Measurements from ENCODE around the gene KIAA1614. TPM values are rescaled to one million over a fixed set of nuclear protein-coding genes. Genes with fewer than 3 reads are reported as not detected.

Gene KIAA1614
- total RNA-seq, 2 experiments from 2014 or later: 0.06 to 0.80 TPM

GRCh38 chr1:180916012-180916770 lies 3.5 kb downstream of the KIAA1614 start:
- H3K79me2 ChIP-seq (ENCODE audit: insufficient read depth, low read depth, low read length): no peaks in the 10 kb centered on the region
- TF ChIP-seq, protein P1, sequence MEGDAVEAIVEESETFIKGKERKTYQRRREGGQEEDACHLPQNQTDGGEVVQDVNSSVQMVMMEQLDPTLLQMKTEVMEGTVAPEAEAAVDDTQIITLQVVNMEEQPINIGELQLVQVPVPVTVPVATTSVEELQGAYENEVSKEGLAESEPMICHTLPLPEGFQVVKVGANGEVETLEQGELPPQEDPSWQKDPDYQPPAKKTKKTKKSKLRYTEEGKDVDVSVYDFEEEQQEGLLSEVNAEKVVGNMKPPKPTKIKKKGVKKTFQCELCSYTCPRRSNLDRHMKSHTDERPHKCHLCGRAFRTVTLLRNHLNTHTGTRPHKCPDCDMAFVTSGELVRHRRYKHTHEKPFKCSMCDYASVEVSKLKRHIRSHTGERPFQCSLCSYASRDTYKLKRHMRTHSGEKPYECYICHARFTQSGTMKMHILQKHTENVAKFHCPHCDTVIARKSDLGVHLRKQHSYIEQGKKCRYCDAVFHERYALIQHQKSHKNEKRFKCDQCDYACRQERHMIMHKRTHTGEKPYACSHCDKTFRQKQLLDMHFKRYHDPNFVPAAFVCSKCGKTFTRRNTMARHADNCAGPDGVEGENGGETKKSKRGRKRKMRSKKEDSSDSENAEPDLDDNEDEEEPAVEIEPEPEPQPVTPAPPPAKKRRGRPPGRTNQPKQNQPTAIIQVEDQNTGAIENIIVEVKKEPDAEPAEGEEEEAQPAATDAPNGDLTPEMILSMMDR (conservative IDR thresholded peaks at IDR 0.05; ENCODE audit: low read length): no peak
- TF ChIP-seq EZH2phosphoT487 (IDR thresholded peaks at IDR 0.05; ENCODE audit: borderline replicate concordance, low read depth, low read length): no peak
- H4K20me1 ChIP-seq (ENCODE audit: insufficient read depth, low read length): no peaks in the 10 kb centered on the region
- no peak overlapping the region for H3K4me2 ChIP-seq (ENCODE audit: low read length)
- H3K9me2 ChIP-seq (ENCODE audit: insufficient read depth, low read length): no peaks in the 10 kb centered on the region
- no peak overlapping the region for H3K27ac ChIP-seq (ENCODE audit: low read depth, low read length, poor library complexity, severe bottlenecking)
- no peaks in the 10 kb centered on the region for H3K36me3 ChIP-seq (ENCODE audit: insufficient read depth, low read length)
- no peaks in the 10 kb centered on the region for H3K4me1 ChIP-seq (ENCODE audit: insufficient read depth, low read length, poor library complexity, severe bottlenecking)
- DNase-seq (ENCODE audit: low spot score): no peak
- H2AFZ ChIP-seq (ENCODE audit: low read length): no peak overlapping the region
- no peak overlapping the region for H3K4me3 ChIP-seq (ENCODE audit: low read depth, low read length, poor library complexity, severe bottlenecking)
- intact Hi-C loops (cut with micrococcal nuclease; ENCODE audit: unreplicated experiment): no loop called here
- ChIA-PET POLR2A (no interaction called here), CTCF (ENCODE audit: unreplicated experiment) (no interaction called here)
- BruUV-seq (replicated peaks): no TSS peak
- H3K9me3 ChIP-seq (ENCODE audit: low read length): no peaks in the 10 kb centered on the region

- no peak for TF ChIP-seq EZH2phosphoT487 (IDR thresholded peaks at IDR 0.05; ENCODE audit: borderline replicate concordance, low read depth, low read length)
- TF ChIP-seq, protein P1 (conservative IDR thresholded peaks at IDR 0.05; ENCODE audit: low read length): no peak
- no peak overlapping the region for H3K27ac ChIP-seq (ENCODE audit: low read depth, low read length, poor library complexity, severe bottlenecking)
- no peaks in the 10 kb centered on the region for H3K4me1 ChIP-seq (ENCODE audit: insufficient read depth, low read length, poor library complexity, severe bottlenecking)
- H4K20me1 ChIP-seq (ENCODE audit: insufficient read depth, low read length): no peaks in the 10 kb centered on the region
- no peak overlapping the region for H3K4me2 ChIP-seq (ENCODE audit: low read length)
- H3K4me3 ChIP-seq (ENCODE audit: low read depth, low read length, poor library complexity, severe bottlenecking): no peak overlapping the region
- BruUV-seq (replicated peaks): no TSS peak
- CTCF ChIA-PET (ENCODE audit: unreplicated experiment): no interaction called here
- H3K79me2 ChIP-seq (ENCODE audit: insufficient read depth, low read depth, low read length): no peaks in the 10 kb centered on the region
- H3K9me3 ChIP-seq (ENCODE audit: low read length): no peaks in the 10 kb centered on the region
- H3K36me3 ChIP-seq (ENCODE audit: insufficient read depth, low read length): no peaks in the 10 kb centered on the region
- no peaks in the 10 kb centered on the region for H3K9me2 ChIP-seq (ENCODE audit: insufficient read depth, low read length)
- no peak overlapping the region for H2AFZ ChIP-seq (ENCODE audit: low read length)
- intact Hi-C loops (cut with micrococcal nuclease; ENCODE audit: unreplicated experiment): no loop called here
- POLR2A ChIA-PET: no interaction called here
- no peak for DNase-seq (ENCODE audit: low spot score)
Observed at GRCh38 chr1:180916771-180917170, 4.1 kb downstream of the KIAA1614 start.

DNA sequence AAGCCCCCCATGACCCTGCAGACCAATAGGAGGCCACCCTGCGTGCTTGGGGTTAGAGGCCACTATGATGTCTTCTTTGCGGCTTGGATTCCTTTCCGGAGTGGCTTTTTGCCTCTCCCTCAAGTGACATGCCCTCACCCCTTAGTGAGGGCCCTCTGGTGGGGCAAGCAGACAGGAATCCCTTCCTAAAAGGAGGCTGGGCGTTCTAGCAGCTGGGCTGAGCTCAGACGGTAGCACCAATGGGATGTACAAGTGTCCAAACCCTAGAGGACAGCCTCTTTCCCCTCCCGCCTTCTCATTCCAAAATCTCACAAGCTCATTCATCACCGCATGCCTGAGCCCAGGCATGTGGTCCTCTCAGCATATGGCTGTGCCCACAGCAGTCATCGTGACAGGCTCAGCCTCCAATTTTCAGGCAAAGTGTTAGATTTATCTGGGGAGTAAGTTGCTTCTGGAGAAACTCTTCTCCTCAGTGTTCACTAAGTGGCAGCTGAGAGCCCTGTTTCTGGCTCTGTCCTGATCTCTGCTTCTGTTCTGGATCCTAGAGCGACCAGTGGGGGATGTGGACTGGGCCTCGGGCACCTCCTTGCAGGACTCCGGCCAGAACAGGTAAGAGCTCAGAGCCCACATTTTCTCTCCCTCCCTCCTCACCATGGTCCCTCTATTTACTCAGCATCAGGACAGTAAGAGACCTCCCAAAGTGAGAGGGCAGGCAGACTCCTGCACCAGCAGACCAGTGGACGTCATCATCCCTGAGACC lies 4.8 kb downstream of the KIAA1614 start:
- ChIA-PET CTCF (ENCODE audit: unreplicated experiment) (no interaction called here), POLR2A (interaction anchor here (1.1 kb wide), 1 partner anchor 14 kb away, joined by 3 read pairs; no protein-coding TSS in a partner anchor)
- no peaks in the 10 kb centered on the region for H3K9me3 ChIP-seq (ENCODE audit: low read length)
- no peaks in the 10 kb centered on the region for H4K20me1 ChIP-seq (ENCODE audit: insufficient read depth, low read length)
- no peak overlapping the region for H3K27ac ChIP-seq (ENCODE audit: low read depth, low read length, poor library complexity, severe bottlenecking)
- no TSS peak for BruUV-seq (replicated peaks)
- H3K4me1 ChIP-seq (ENCODE audit: insufficient read depth, low read length, poor library complexity, severe bottlenecking): no peaks in the 10 kb centered on the region
- no peak overlapping the region for H3K4me3 ChIP-seq (ENCODE audit: low read depth, low read length, poor library complexity, severe bottlenecking)
- no peak overlapping the region for H3K4me2 ChIP-seq (ENCODE audit: low read length)
- DNase-seq (ENCODE audit: low spot score): no peak
- H3K79me2 ChIP-seq (ENCODE audit: insufficient read depth, low read depth, low read length): no peaks in the 10 kb centered on the region
- no peaks in the 10 kb centered on the region for H3K36me3 ChIP-seq (ENCODE audit: insufficient read depth, low read length)
- no peaks in the 10 kb centered on the region for H3K9me2 ChIP-seq (ENCODE audit: insufficient read depth, low read length)
- H2AFZ ChIP-seq (ENCODE audit: low read length): no peak overlapping the region
- intact Hi-C loops (cut with micrococcal nuclease; ENCODE audit: unreplicated experiment): no loop called here
- TF ChIP-seq, protein P1 (conservative IDR thresholded peaks at IDR 0.05; ENCODE audit: low read length): no peak; the same call in 1 of the 2 replicates
- TF ChIP-seq EZH2phosphoT487 (IDR thresholded peaks at IDR 0.05; ENCODE audit: borderline replicate concordance, low read depth, low read length): no peak
